ENCODE data around the gene CP. TPM values are rescaled to one million over a fixed set of nuclear protein-coding genes. Genes with fewer than 3 reads are reported as not detected.
A peak's percentile ranks its signal among the peaks of the same experiment; 100 is the strongest.

CP gene
- total RNA-seq, 3 donors from 2014 or later (not counting 1 experiment from before 2014, with no cell fraction given): not detected

GRCh38 chr3:149142682-149143081 is 78.9 kb downstream of the CP start:
- H3K27me3 Mint-ChIP-seq (ENCODE audit: low read depth in 2 of 2): no peaks in the 10 kb centered on the region
- DNase-seq (no peak), ATAC-seq (no peak)
- no peaks in the 10 kb centered on the region for H3K9me3 Mint-ChIP-seq
- intact Hi-C loops (cut with micrococcal nuclease): no loop called here
- peaks cover 36% of the 10 kb centered on the region for H3K36me3 ChIP-seq (ENCODE audit: control insufficient read depth, insufficient read depth, low read length)
- H3K4me1 ChIP-seq (ENCODE audit: control insufficient read depth, insufficient read depth, low read length): peaks cover 3% of the 10 kb centered on the region
- H3K27ac ChIP-seq (ENCODE audit: low read length): no peak overlapping the region
- H3K27me3 ChIP-seq (ENCODE audit: control insufficient read depth, insufficient read depth, low read length): no peaks in the 10 kb centered on the region
- TF ChIP-seq, protein P1, sequence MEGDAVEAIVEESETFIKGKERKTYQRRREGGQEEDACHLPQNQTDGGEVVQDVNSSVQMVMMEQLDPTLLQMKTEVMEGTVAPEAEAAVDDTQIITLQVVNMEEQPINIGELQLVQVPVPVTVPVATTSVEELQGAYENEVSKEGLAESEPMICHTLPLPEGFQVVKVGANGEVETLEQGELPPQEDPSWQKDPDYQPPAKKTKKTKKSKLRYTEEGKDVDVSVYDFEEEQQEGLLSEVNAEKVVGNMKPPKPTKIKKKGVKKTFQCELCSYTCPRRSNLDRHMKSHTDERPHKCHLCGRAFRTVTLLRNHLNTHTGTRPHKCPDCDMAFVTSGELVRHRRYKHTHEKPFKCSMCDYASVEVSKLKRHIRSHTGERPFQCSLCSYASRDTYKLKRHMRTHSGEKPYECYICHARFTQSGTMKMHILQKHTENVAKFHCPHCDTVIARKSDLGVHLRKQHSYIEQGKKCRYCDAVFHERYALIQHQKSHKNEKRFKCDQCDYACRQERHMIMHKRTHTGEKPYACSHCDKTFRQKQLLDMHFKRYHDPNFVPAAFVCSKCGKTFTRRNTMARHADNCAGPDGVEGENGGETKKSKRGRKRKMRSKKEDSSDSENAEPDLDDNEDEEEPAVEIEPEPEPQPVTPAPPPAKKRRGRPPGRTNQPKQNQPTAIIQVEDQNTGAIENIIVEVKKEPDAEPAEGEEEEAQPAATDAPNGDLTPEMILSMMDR (IDR thresholded peaks at IDR 0.05): no peak
- H3K27ac Mint-ChIP-seq: no peak overlapping the region
- H3K4me1 Mint-ChIP-seq: peaks cover 14 to 17% of the 10 kb centered on the region in 2 donors
- no peak overlapping the region for H3K4me3 ChIP-seq (ENCODE audit: low read length)
- H3K4me3 Mint-ChIP-seq: no peak overlapping the region
- no peaks in the 10 kb centered on the region for H3K9me3 ChIP-seq (ENCODE audit: control insufficient read depth, insufficient read depth, low read length)
- WGBS (ENCODE audit: insufficient coverage): 70% methylated on average over 4 of the region's 4 CpGs
- H3K36me3 Mint-ChIP-seq: no peaks in the 10 kb centered on the region

GRCh38 chr3:149134575-149134974 is 87.1 kb downstream of the CP start:
- H3K9me3 ChIP-seq (ENCODE audit: control insufficient read depth, insufficient read depth, low read length): no peaks in the 10 kb centered on the region
- no peaks in the 10 kb centered on the region for H3K27me3 Mint-ChIP-seq (ENCODE audit: low read depth in 2 of 2)
- no peak overlapping the region for H3K27ac ChIP-seq (ENCODE audit: low read length)
- TF ChIP-seq, protein P1 (IDR thresholded peaks at IDR 0.05): no peak
- H3K4me1 ChIP-seq (ENCODE audit: control insufficient read depth, insufficient read depth, low read length): peaks cover 17% of the 10 kb centered on the region
- H3K9me3 Mint-ChIP-seq: no peaks in the 10 kb centered on the region
- peaks cover 60 to 66% of the 10 kb centered on the region in 2 donors for H3K4me1 Mint-ChIP-seq
- no peaks in the 10 kb centered on the region for H3K36me3 Mint-ChIP-seq
- WGBS (ENCODE audit: insufficient coverage): 99% methylated on average over 3 of the region's 3 CpGs
- H3K4me3 Mint-ChIP-seq: no peak overlapping the region
- ATAC-seq (no peak), DNase-seq (no peak)
- no peaks in the 10 kb centered on the region for H3K36me3 ChIP-seq (ENCODE audit: control insufficient read depth, insufficient read depth, low read length)
- peak overlapping the region; percentile 24 to 35 for H3K27ac Mint-ChIP-seq
- H3K27me3 ChIP-seq (ENCODE audit: control insufficient read depth, insufficient read depth, low read length): no peaks in the 10 kb centered on the region
- no peak overlapping the region for H3K4me3 ChIP-seq (ENCODE audit: low read length)
- intact Hi-C loops (cut with micrococcal nuclease): no loop called here

- Histone ChIP-seq H3K9me3 (ENCODE audit: control insufficient read depth, insufficient read depth, low read length) (no peaks in the 10 kb centered on the region), H3K36me3 (ENCODE audit: control insufficient read depth, insufficient read depth, low read length) (no peaks in the 10 kb centered on the region), H3K27me3 (ENCODE audit: control insufficient read depth, insufficient read depth, low read length) (no peaks in the 10 kb centered on the region), H3K4me1 (ENCODE audit: control insufficient read depth, insufficient read depth, low read length) (peaks cover 21% of the 10 kb centered on the region), H3K4me3 (ENCODE audit: low read length) (no peak overlapping the region), H3K27ac (ENCODE audit: low read length) (no peak overlapping the region)
- DNase-seq (no peak), ATAC-seq (no peak)
- Mint-ChIP-seq H3K4me3 (peak overlapping the region; percentile 94), H3K27me3 (ENCODE audit: low read depth in 2 of 2) (no peaks in the 10 kb centered on the region), H3K27ac (peak overlapping the region; percentile 91 to 96), H3K4me1 (peaks cover 60 to 65% of the 10 kb centered on the region in 2 donors), H3K9me3 (no peaks in the 10 kb centered on the region), H3K36me3 (no peaks in the 10 kb centered on the region)
- intact Hi-C loops (cut with micrococcal nuclease): no loop called here
- WGBS (ENCODE audit: insufficient coverage): 71% methylated on average over 3 of the region's 4 CpGs
- TF ChIP-seq, protein P1 (IDR thresholded peaks at IDR 0.05): no peak
These were observed 90.0 kb downstream of the CP start for GRCh38 chr3:149131589-149131988.

All from natural killer cell (primary cell).